ENCODE data around the gene YPEL1.

The YPEL1 gene

DNA sequence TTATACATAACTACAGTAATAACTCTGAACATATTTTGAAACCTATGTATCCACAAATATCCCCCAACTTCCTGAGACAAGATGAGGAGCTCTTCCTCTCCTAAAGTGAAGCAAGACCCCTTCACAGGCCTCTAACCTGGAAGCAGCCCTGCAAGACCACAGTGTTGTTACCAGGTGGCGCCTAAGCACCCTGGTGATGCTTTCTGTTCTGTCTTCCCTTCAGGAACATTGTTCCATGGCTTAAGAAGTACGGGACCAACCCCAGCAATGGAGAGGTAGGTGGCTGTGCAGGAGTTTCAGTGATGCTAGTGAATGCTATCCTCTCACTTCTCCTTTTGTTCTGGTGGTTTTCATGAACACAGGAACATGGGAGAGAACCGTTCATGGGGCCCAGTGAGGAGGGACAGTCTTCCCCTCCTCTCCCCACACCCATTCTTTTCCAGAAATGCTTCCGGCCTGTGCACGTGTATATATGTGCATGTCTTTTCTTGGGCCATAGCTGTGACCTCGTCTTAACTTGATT is 63.4 kb downstream of the YPEL1 start:
- no peak overlapping the region for H3K27ac ChIP-seq
- no peak overlapping the region for H3K4me3 ChIP-seq

DNA sequence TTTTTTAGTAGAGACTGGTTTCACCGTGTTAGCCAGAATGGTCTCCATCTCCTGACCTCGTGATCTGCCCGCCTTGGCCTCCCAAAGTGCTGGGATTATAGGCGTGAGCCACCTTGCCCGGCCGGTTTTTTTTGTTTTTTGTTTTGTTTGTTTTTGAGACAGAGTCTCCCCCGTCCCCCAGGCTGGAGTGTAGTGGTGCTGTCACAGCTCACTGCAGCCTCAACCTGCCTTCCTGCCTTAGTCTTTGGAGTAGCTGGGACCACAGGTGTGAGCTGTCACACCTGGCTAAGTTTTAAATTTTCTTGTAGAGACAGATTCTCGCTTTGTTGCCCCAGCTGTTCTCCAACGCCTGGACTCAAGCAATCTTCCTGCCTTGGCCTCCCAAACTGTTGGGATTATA is 66.6 kb downstream of the YPEL1 start:
- H3K27ac ChIP-seq: peak overlapping the region in 1 of 21 experiments; percentile 17
- no peak overlapping the region for H3K4me3 ChIP-seq

DNA sequence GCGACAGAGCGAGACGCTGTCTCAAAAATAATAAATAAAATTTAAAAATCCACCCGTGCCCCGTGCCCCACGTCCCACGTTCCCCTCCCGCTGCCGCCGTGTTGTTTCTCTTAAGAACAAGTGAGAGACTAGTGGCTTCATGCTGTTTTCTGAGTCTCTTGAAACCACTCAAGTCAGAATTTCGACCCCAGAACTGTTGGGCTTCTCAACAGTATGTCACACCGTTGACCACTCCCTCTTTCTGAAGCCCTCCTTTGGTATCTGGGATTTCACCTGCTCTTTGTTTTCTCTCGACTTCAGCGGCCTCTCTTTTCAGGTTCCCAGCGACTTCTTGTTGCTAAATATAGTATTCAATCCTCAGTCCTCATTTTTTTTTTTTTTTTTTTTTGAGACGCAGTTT is 68.8 kb downstream of the YPEL1 start:
- H3K27ac ChIP-seq: peak overlapping the region in 16 of 21 experiments; percentile 71 to 98 (median 88)
- H3K4me3 ChIP-seq: peak overlapping the region; percentile 52 to 94 (median 88)

DNA sequence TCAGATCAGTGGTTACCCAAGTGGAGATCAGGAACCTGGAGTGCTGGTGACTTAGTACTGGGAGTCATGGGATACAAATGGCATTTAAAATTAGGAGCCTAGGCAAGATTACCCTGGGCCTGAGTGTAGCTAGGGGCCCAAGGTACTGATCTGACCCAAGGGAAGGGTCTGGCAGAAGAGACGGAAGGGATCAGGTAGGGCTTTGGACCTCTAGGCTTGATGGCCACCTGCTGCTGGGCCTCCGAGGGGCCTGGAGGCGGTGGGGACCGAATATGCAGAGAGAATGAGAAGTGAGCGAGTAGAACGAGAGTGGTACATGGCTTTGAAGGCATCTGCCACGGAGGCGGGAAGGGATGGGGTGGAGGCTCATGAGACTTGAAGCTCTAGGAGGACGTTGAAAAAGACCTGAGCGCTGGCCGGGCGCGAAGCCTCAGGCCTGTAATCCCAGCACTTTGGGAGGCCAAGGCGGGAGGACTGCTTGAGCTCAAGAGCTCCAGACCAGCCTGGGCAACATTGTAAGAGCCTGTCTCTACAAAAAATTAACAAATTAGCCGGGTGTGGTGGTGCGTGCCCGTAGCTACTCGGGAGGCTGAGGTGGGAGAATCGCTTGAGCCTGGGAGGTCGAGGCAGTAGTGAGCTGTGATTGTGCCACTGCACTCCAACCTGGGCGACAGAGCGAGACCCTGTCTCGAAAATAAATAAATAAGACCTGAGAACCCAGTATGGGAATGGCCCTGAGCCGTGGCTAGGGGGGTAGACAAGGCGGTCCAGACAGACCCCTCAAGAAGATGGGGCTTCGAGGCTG is 70.3 kb downstream of the YPEL1 start:
- H3K4me3 ChIP-seq: peak overlapping the region; percentile 52 to 94 (median 88)
- peak overlapping the region in 20 of 21 experiments; percentile 71 to 98 (median 88) for H3K27ac ChIP-seq

DNA sequence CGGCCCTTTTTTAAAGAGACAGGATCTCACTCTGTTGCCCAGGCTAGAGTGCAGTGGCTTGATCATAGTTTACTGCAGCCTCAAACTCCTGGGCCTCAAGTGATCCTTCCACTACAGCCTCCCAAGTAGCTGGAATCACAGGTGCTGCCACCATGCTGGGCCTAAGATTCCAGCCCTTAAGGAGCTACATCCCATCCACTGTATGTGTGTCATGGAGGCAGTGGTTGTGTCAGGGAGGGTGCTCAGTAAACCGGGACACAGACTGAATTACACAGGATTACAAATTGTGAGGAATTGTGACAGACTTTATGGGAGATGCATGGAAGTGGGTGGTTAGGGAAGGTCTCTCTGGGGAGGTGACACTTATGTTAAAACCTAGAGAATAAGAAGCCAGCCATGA is 71.9 kb downstream of the YPEL1 start:
- no peak overlapping the region for H3K27ac ChIP-seq
- H3K4me3 ChIP-seq: no peak overlapping the region

DNA sequence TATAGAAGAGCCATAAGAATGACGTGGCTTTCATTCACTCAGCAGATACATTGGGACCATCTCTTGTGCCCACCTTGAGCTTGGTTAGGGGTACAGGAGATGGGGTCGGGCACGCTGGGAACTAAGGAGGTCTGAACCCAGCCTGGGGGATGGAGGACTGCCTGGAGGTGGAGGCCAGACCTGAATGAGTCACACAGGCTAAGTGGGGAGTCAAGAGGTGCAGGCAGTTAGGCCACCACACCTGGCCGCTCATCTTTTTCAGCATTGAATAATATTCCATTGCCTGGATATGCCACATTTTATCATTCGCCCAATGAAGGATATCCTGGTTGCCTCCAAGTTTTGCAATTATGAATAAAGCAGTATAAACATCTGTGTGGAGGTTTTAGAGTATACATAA is 73.6 kb downstream of the YPEL1 start:
- no peak overlapping the region for H3K4me3 ChIP-seq
- no peak overlapping the region for H3K27ac ChIP-seq

DNA sequence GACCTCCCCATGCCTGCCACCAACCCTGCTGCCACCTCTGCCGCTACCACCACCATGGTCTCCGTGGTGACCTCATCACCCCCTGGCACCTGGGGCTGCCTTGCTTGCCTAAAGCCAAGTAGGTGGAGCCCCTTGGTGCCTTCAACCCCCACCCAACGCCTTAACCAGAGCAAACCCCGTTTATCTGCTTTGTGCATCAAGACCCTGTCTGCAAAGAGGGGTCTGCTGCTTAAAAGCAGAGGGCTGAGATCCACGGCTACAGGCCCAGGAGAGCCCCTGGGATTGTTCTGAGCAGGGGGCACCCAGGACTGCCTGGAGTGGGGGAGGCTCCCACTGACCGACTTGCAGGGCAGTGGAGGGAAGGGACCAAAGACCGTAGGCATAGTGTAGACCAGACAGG is 74.7 kb downstream of the YPEL1 start:
- Histone ChIP-seq H3K4me3 (no peak overlapping the region), H3K27ac (no peak overlapping the region)

DNA sequence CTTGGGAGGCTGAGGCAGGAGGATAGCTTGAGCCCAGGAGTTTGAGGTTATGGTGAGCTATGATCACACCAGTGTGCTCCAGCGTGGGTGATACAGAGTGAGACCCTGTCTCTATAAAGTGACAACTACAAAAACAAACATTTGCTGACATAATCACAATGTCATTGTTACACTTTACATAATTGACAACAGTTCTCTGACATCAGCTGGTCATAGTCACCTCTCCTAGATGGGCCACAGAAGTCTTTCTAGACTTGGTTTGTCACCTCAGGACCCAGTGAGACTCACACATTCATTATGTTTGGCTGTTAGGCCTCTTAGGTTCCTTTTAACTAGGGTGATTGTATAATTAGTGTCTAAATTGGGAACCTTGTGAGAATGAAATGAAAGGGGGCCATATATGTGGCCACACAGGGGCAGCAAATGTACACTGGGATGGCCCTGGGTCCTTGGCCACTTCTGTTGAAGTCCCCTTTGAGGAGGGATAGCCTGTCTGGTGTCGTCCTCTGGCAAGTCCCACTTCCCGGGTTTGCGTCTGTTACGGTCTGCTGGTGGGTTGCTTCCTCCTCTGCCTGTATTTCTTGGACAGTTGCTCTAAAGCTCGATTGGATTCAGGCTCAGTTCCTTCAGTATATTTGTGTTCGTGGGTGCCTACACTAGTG is 75.6 kb downstream of the YPEL1 start:
- Histone ChIP-seq H3K27ac (no peak overlapping the region), H3K4me3 (no peak overlapping the region)

DNA sequence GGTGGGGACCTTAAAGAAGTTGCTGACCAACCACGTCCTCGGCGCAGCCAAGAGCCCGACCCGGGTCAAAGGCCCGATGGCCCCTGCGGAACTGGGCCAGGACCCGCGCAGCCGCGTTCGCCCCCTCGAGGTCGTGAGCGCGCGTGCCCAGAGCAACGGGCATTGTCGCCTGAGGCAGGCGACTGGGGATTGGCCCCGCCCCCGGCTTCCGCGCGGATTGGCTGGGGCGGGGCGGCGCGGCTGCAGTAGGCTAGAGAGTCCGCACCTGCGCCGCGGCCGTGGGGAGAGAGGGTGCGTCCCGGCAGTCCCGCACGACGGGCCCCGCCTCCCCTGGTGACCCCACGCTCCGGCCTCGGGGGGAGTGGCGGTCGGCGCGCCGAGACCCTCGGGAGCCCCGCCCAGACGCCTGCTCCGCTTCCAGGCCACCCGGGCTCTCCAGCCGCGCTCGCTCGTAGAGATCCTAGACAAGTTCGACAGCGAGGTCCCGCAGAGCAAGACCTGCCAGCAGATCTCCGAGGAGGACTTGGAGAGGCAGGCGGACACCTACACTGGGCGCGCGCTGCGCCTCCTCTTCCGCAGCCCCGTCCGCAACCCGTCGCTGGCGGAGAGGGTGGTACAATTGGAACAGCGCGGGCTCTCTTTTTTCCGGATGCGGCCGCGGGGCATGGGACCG is 78.1 kb downstream of the YPEL1 start:
- H3K4me3 ChIP-seq: peak overlapping the region; percentile 35 to 57 (median 51)
- peak overlapping the region in 4 of 21 experiments; percentile 8 to 45 (median 28) for H3K27ac ChIP-seq

DNA sequence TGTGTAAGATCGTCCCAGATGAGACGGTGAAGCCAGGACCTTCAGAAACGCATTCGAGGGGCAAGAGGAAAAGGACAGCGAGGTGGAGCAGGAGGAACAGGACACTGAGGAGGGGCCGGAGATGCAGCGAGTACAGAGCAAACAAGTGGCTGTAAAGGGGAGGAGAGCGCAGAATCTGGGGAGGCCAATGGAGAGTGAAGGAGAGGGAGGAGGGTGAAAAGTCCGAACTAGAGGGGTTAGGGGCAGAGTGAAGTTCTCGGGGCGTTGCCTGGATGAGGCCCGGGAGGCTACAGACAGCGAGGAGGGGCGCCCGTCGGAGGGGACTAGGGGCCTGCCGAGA is 78.6 kb downstream of the YPEL1 start:
- no peak overlapping the region for H3K27ac ChIP-seq
- H3K4me3 ChIP-seq: peak overlapping the region in 6 of 7 experiments; percentile 42 to 57 (median 52)

DNA sequence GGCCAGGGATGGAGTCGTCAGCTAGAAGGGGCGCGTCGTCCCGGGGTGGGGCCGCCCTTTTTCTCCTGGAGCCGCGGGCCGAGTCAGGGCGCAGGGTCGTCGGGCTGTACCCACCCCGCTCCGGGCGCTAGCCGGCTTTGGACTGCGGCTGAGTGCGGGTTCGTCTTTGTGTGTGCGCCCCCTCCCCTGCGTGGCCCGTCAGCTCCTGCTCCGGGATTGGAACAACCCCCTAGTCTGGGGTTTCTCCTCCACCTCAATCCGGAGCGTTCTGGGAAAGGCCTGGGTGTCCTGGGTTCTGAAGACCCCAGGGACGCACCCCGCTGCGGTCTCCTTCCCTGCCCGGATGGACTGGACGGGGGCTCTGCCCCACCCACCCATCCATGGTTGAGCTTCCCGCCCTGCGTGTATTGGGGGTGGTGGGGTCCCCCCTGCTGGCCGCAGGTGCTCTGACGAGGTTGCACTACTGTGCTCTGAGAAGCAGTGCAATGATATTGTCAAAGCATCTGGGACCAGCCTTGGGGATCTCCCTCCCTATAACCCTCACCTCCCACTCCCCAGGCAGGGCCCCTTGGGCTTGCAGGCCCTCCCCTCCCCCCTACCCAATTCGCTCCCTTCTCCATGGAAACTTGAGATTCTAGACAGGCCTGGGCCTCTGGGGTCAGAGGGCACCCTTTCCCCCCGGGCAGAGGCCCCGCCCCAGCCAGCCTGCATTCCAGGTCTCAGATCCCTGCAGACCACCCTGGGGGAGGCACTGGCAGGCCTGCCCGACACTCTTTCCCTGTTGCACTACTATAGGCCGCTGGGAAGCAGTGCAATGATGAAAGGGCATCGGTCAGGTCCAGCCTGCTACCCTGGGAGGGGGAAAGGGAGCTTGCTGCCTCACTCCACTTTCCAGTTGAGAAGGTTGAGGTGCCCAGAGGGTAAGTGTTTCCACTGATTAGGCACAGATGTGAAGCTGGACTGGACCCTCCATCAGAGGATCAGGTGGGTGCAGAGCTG is 82.7 kb downstream of the YPEL1 start:
- Histone ChIP-seq H3K27ac (peak overlapping the region in 3 of 21 experiments; percentile 15 to 54 (median 49)), H3K4me3 (peak overlapping the region; percentile 41 to 58 (median 46))

DNA sequence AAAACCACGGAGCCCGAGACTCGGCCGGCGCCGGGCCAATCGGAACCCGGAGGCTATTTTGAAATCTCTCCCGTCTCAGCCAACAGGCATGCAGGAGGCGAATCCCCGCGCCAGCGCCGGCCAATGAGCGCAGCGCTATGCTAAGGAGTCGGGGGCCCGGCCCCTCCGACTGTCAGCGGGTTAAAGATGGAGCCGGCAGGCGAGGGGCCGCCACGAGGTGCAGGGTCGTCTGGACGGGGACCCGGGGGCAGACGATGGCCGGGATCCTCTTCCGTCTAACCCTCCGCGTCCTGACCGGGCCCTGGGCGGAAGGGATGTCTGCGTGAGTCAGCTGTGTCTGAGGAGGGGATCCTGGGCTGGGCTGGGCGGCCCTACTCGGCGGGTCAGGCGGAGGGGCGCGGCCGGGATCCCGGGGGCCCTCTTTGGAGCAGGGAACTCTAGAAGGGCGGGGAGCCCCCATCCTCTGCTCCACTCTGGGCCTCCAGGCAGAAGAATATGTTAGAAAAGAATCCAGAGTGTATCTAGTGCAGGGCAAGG is 83.5 kb downstream of the YPEL1 start:
- Histone ChIP-seq H3K4me3 (peak overlapping the region; percentile 41 to 58 (median 46)), H3K27ac (peak overlapping the region in 5 of 21 experiments; percentile 3 to 54 (median 49))

DNA sequence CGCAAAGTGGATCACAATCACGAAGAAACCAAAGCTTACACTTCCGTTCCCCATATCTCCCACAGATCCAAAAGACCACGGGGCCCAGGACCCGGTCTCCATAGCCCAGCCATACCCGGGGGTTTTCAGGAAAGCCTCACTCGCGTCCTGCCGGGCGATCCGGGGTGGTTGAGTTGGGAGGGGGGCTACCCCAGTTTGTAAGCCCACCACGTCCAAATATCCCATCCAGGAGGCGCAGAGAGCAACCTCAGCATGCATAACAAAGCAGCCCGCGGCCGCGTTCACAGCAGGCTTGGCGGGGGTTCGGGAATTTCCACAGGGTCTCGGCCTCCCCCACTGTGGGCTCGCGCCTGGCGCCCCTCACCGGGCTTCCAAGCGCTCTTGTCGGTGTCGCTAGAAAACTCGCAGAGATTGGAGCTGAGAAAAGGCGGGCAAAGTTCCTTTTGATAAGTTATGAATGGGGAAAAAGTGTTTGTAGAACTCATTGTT is 84.0 kb downstream of the YPEL1 start:
- peak overlapping the region in 4 of 21 experiments; percentile 10 to 66 (median 56) for H3K27ac ChIP-seq
- H3K4me3 ChIP-seq: peak overlapping the region; percentile 41 to 58 (median 46)

DNA sequence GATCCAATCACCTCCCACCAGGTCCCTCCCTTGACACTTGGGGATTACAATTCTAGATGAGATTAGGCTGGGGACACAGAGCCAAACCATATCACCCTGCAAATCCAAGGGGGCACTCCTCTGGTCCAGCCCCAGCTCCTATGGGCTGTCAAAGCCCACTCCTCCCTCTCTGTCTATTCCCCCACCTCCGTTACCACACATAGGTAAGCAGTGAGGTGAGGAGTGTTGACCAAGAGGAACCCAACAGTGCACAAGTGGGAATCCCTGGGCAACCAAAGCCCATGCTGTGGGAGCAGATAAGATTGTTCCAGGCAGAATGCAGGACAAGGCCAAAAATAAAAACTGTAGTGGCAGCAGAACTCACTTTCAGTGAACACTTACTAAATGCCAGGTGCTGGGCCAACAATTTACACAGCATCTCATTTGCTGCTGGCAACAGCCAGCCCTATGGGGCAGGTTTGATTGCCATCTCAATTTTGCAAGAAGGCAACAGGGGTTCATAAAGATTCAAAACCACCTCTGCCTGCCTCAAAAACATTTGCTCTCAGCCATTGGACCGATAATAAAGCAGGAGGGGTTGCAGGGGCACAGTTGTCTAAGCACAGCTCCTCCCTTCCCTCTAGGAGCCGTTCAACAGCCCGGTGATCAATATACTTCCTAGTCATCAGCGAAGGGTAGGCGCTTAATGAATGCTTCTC is 84.6 kb downstream of the YPEL1 start:
- H3K27ac ChIP-seq: peak overlapping the region in 2 of 21 experiments; percentile 10 to 66
- H3K4me3 ChIP-seq: peak overlapping the region; percentile 41 to 58 (median 46)

DNA sequence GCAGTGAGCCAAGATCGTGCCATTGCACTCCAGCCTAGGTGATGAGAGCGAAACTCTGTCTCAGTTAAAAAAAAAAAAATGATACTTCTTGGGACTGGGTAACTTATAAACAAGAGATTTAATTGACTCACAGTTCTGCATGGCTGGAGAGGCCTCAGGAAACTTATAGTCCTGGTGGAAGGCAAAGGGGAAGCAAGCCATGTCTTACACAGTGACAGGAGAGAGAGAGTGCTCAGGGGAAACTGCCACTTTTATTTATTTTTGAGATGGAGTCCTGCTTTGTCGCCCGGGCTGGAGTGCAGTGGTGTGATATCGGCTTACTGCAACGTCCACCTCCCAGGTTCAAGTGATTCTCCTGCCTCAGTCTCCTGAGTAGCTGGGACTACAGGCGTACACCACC is 85.3 kb downstream of the YPEL1 start:
- H3K27ac ChIP-seq: no peak overlapping the region
- H3K4me3 ChIP-seq: no peak overlapping the region

Measured in skin epidermis (tissue), 12 donors.